DOHH2 (cell line): ENCODE data around the gene TRIM45.

ENCODE experiments used
- EZH2phosphoT487 ChIP-seq: fragments of 200-600 bp; sonication (generic); IDR thresholded peaks from 2 replicates; pipeline ENCODE4 v1.6.1; 2017; ENCODE audit warnings: borderline replicate concordance, mild to moderate bottlenecking, antibody characterized with exemption, low read length, moderate library complexity, mixed read lengths
- TF ChIP-seq, protein P1 (sequence below): fragments of 200-600 bp; sonication (generic); IDR thresholded peaks from one replicate; pipeline ENCODE4 v1.5.1; 2014; ENCODE audit warnings: antibody characterized with exemption, mild to moderate bottlenecking, low read depth, low read length; ENCODE audit not compliant: poor library complexity, severe bottlenecking

DNA sequence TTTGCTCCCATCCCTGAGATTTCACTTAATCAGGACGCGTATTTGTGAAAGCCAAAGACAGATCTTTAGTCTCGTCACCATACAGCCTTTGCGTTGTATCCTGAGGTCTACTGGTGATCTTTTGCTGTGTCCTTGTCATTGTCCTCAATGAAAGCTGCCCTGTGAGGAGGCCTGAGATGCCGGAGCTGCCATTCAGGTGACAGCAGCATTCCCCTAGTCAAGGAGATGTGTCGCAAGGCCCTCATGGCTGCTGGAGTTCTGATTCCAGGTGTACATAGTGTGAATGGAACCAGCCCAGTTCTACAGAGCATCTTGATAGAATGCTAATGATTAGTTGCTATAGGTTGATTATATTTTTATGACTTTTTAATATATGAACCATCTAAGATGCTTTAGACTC, 37.3 kb downstream of the TRIM45 start:
- no peak for TF ChIP-seq EZH2phosphoT487
- TF ChIP-seq, protein P1, sequence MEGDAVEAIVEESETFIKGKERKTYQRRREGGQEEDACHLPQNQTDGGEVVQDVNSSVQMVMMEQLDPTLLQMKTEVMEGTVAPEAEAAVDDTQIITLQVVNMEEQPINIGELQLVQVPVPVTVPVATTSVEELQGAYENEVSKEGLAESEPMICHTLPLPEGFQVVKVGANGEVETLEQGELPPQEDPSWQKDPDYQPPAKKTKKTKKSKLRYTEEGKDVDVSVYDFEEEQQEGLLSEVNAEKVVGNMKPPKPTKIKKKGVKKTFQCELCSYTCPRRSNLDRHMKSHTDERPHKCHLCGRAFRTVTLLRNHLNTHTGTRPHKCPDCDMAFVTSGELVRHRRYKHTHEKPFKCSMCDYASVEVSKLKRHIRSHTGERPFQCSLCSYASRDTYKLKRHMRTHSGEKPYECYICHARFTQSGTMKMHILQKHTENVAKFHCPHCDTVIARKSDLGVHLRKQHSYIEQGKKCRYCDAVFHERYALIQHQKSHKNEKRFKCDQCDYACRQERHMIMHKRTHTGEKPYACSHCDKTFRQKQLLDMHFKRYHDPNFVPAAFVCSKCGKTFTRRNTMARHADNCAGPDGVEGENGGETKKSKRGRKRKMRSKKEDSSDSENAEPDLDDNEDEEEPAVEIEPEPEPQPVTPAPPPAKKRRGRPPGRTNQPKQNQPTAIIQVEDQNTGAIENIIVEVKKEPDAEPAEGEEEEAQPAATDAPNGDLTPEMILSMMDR: no peak
